Keratinocyte (primary cell): Measurements from ENCODE around the gene DYNLT1. TPM values are rescaled to one million over a fixed set of nuclear protein-coding genes. Genes with fewer than 3 reads are reported as not detected.

ENCODE experiments used
- DNase-seq: peaks from one replicate; pipeline ENCODE4 v3.0.0-alpha.2; 2011; ENCODE audit warnings: low read depth, missing footprints, low spot score
- FAIRE-seq: peaks from 2 replicates; lab custom pipeline; 2011; peaks lifted over from hg19 to GRCh38; lab: Jason Lieb, UNC
- H2AFZ ChIP-seq: 2 replicates; pipeline ENCODE4 v1.6.0; 2012; ENCODE audit warnings: low read length, control low read depth, inconsistent platforms; ENCODE audit not compliant: control insufficient read depth
- H3K27ac ChIP-seq: 2 replicates; pipeline ENCODE4 v1.5.1; 2011; ENCODE audit warnings: low read length; ENCODE audit not compliant: control insufficient read depth, insufficient read depth
- H3K27me3 ChIP-seq: 3 replicates; pipeline ENCODE4 v1.6.0; 2011; ENCODE audit warnings: low read length; ENCODE audit not compliant: control insufficient read depth, insufficient read depth; ENCODE audit errors: extremely low read depth
- H3K36me3 ChIP-seq, 2 experiments: 2 replicates in 1 of 2; 3 replicates in 1 of 2; pipeline ENCODE4 v1.5.1; 2011; ENCODE audit warnings: low read length in 2 of 2, mild to moderate bottlenecking in 1 of 2; ENCODE audit not compliant: control insufficient read depth in 2 of 2, insufficient read depth in 2 of 2; ENCODE audit errors: extremely low read depth in 1 of 2
- H3K4me1 ChIP-seq: 3 replicates; pipeline ENCODE4 v1.5.1; 2011; ENCODE audit warnings: low read length; ENCODE audit not compliant: control insufficient read depth, insufficient read depth; ENCODE audit errors: extremely low read depth
- H3K4me2 ChIP-seq: 3 replicates; pipeline ENCODE4 v1.6.0; 2011; ENCODE audit warnings: low read depth, low read length; ENCODE audit not compliant: control insufficient read depth, insufficient read depth; ENCODE audit errors: extremely low read depth
- H3K4me3 ChIP-seq, 3 experiments: fragments of 200-600 bp in 1 of 3; sonication (generic) in 1 of 3; 2 replicates in 2 of 3; 3 replicates in 1 of 3; pipeline ENCODE4 v1.5.1; 2011 to 2016; ENCODE audit warnings: low read length in 3 of 3, mild to moderate bottlenecking in 3 of 3, control low read depth in 2 of 3, inconsistent platforms in 1 of 3, low read depth in 1 of 3, mixed read lengths in 1 of 3, mixed run types in 1 of 3, moderate library complexity in 1 of 3; ENCODE audit not compliant: control insufficient read depth in 2 of 3, insufficient read depth in 2 of 3; ENCODE audit errors: extremely low read depth in 1 of 3
- H3K79me2 ChIP-seq: 2 replicates; pipeline ENCODE4 v1.6.0; 2012; ENCODE audit warnings: low read length; ENCODE audit not compliant: control insufficient read depth, insufficient read depth
- H3K9ac ChIP-seq: 3 replicates; pipeline ENCODE4 v1.6.0; 2011; ENCODE audit warnings: low read length; ENCODE audit not compliant: control insufficient read depth, insufficient read depth; ENCODE audit errors: extremely low read depth
- H3K9me1 ChIP-seq: 3 replicates; pipeline ENCODE4 v1.6.0; 2011; ENCODE audit warnings: low read length; ENCODE audit not compliant: control insufficient read depth, insufficient read depth; ENCODE audit errors: extremely low read depth
- H3K9me3 ChIP-seq: 2 replicates; pipeline ENCODE4 v1.5.1; 2012; ENCODE audit warnings: low read depth, low read length; ENCODE audit not compliant: control insufficient read depth
- H4K20me1 ChIP-seq: 3 replicates; pipeline ENCODE4 v1.6.0; 2011; ENCODE audit warnings: low read length; ENCODE audit not compliant: control insufficient read depth, insufficient read depth; ENCODE audit errors: extremely low read depth
- EZH2 ChIP-seq: IDR thresholded peaks from one replicate; pipeline ENCODE4 v1.6.1; 2012; ENCODE audit warnings: inconsistent platforms, mild to moderate bottlenecking, low read length, moderate library complexity
- dilution Hi-C: fragments of 300-500 bp; cut with MboI; formaldehyde crosslinking; loops from one replicate; pipeline ENCODE4 v1.7.0; 2020; ENCODE audit warnings: low sequenced_read_pairs; ENCODE audit not compliant: extremely low pct_ligation_motif_present
- polyA plus RNA-seq, 5 experiments: library from polyadenylated mRNA; depleted of rRNA in 3 of 5; stranded (reverse) in 3 of 5; stranded (forward) in 1 of 5; unstranded in 1 of 5; fragments of >200 nt; gene quantifications; 1 replicate in 1 of 5; 2 replicates in 3 of 5; 3 replicates in 1 of 5; pipeline versions ENCODE4 v1.2.1 to v1.2.3, GENCODE V29; 2011 to 2012; ENCODE audit warnings: missing spikeins in 2 of 5, low read depth in 1 of 5, low replicate concordance in 1 of 5
- TF ChIP-seq, protein P1 (sequence below), 3 experiments: IDR thresholded peaks in 1 of 3; conservative IDR thresholded peaks in 1 of 3; optimal IDR thresholded peaks in 1 of 3; 2 replicates in 2 of 3; 3 replicates in 1 of 3; pipeline versions ENCODE3 to v1.5.1; 2011; ENCODE audit warnings: low read length in 3 of 3, mild to moderate bottlenecking in 3 of 3, moderate library complexity in 2 of 3, control low read depth in 1 of 3, inconsistent platforms in 1 of 3; ENCODE audit not compliant: insufficient read depth in 2 of 3; ENCODE audit errors: extremely low read depth in 1 of 3

DYNLT1 gene
- polyA plus RNA-seq, 1 donor (not counting 4 experiments of a cell fraction or from before 2014, with no cell fraction given), result 354 TPM

DNA sequence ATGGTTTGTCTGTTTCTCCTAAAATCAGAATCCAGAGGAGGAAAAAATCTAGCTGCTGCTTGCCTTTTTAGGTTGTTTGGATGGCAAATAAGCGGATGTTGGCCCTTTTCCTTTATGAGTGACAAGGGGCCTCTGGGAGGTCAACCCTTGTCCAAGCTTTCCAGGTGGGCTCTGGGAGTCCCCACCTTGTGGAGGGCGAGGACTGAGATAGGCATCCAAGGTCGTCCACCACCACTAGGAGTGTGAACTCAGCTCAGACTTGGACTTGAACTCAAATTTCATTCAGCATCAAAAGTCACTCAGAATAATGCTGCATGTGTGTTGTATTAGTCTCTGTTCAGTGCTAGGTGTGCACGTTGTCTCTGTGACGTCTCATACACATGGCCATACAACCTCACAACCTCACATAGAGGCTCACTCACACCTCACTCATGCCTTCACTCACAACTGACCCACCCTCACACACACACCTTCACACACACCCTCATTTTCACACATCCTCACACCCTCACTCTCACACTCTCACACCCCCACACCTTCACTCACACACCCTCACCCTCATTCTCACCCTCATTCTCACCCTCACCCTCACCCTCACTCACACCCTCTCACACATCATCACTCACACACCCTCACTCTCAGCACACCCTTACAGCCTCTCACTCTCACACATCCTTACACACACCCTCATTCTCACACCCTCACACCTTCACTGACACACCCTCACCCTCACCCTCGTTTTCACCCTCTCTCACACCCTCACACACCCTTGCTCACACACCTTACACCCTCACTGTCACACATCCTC, 18.0 kb downstream of the DYNLT1 start:
- Histone ChIP-seq H2AFZ (no peak overlapping the region), H3K4me1 (peaks cover 7% of the 10 kb centered on the region), H3K9me3 (no peaks in the 10 kb centered on the region), H3K9ac (no peak overlapping the region), H3K4me3 (no peak overlapping the region), H3K4me2 (no peak overlapping the region), H3K79me2 (peaks cover 2% of the 10 kb centered on the region), H3K9me1 (no peaks in the 10 kb centered on the region), H3K27me3 (no peaks in the 10 kb centered on the region), H3K27ac (no peak overlapping the region), H3K36me3 (peaks cover 31 to 33% of the 10 kb centered on the region in 2 experiments), H4K20me1 (no peaks in the 10 kb centered on the region)
- no peak for TF ChIP-seq EZH2
- TF ChIP-seq, protein P1, sequence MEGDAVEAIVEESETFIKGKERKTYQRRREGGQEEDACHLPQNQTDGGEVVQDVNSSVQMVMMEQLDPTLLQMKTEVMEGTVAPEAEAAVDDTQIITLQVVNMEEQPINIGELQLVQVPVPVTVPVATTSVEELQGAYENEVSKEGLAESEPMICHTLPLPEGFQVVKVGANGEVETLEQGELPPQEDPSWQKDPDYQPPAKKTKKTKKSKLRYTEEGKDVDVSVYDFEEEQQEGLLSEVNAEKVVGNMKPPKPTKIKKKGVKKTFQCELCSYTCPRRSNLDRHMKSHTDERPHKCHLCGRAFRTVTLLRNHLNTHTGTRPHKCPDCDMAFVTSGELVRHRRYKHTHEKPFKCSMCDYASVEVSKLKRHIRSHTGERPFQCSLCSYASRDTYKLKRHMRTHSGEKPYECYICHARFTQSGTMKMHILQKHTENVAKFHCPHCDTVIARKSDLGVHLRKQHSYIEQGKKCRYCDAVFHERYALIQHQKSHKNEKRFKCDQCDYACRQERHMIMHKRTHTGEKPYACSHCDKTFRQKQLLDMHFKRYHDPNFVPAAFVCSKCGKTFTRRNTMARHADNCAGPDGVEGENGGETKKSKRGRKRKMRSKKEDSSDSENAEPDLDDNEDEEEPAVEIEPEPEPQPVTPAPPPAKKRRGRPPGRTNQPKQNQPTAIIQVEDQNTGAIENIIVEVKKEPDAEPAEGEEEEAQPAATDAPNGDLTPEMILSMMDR (optimal IDR thresholded peaks at IDR 0.05 in 1 of 3, IDR thresholded peaks at IDR 0.05 in 1 of 3, conservative IDR thresholded peaks at IDR 0.05 in 1 of 3; ENCODE audit: extremely low read depth in 1 of 3, insufficient read depth in 2 of 3, low read length in 3 of 3), result no peak
- dilution Hi-C loops, result no loop called here
- FAIRE-seq (no peak), DNase-seq (no peak)

DNA sequence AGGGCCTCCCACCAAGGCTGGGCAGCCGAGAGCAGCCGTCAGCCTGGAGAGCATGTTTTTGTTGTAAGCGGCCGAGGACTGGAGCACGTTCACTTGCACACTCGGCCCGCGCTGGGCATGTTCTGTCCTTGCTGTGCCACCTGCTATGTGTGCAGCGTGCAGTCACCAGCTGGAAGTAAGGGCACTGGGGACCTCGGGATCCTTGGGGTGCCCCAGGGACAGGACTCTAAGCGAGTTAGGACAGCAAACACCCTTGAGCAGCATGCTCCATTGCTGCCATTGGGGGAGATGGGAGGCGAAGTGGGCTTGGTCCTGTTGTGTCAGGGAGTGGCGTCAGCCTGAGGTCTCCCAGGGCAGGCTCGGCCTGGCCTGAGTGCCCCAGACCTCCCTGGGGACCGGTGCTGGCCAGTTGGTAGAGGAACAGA, 18.6 kb downstream of the DYNLT1 start:
- Histone ChIP-seq H3K9me1 (no peaks in the 10 kb centered on the region), H3K9ac (no peak overlapping the region), H3K4me3 (no peak overlapping the region), H3K36me3 (peaks cover 33 to 36% of the 10 kb centered on the region in 2 experiments), H3K27ac (no peak overlapping the region), H3K9me3 (no peaks in the 10 kb centered on the region), H4K20me1 (no peaks in the 10 kb centered on the region), H3K4me2 (no peak overlapping the region), H3K79me2 (peaks cover 2% of the 10 kb centered on the region), H3K27me3 (no peaks in the 10 kb centered on the region), H2AFZ (no peak overlapping the region), H3K4me1 (peaks cover 4% of the 10 kb centered on the region)
- dilution Hi-C loops, result no loop called here
- DNase-seq, result no peak
- FAIRE-seq, result no peak
- TF ChIP-seq EZH2, result no peak
- TF ChIP-seq, protein P1 (optimal IDR thresholded peaks at IDR 0.05 in 1 of 3, IDR thresholded peaks at IDR 0.05 in 1 of 3, conservative IDR thresholded peaks at IDR 0.05 in 1 of 3; ENCODE audit: extremely low read depth in 1 of 3, insufficient read depth in 2 of 3, low read length in 3 of 3), result no peak
